Astrocyte of the spinal cord (primary cell): ENCODE results near the gene CD22.

ENCODE experiments used
- DNase-seq: peaks from one replicate; pipeline ENCODE4 v3.0.0; 2011; ENCODE audit warnings: low read depth, low spot score
- H3K4me3 ChIP-seq: 2 replicates; pipeline ENCODE4 v1.5.1; 2011; ENCODE audit warnings: low read depth, mild to moderate bottlenecking, low read length, moderate library complexity
- CTCF ChIP-seq: IDR thresholded peaks from 2 replicates; pipeline ENCODE4 v1.5.1; 2012; ENCODE audit warnings: low read depth, mild to moderate bottlenecking, low read length, inconsistent platforms
- in situ Hi-C: cut with HindIII; loops from 2 replicates; pipeline ENCODE4 v1.10.0; 2017; ENCODE audit warnings: low sequenced_read_pairs

Gene CD22

GRCh38 chr19:35313587-35313986, 15.4 kb upstream of the CD22 start:
- no peak for TF ChIP-seq CTCF
- DNase-seq, result no peak
- in situ Hi-C loops, result no loop called here
- H3K4me3 ChIP-seq, result no peak overlapping the region

DNA sequence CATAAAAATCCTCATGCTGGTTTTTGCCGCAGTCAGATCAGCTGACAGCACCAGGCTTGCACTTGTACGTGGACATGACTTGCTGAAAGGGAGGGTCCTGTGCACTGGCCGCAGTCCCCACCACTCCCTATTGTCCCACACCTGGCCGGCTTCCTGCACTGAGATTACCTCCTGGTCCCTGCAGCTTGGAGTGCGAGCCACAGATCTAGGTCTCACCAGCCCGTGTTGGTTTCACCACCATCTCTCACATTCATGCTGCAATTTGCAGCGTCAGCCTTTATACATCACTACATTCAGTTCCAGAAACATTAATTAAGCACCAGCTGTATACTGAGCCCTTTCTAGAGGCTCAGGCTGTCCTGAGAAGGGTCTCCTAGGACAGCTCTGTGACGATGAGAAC, 15.0 kb upstream of the CD22 start:
- no peak for DNase-seq
- no peak overlapping the region for H3K4me3 ChIP-seq
- in situ Hi-C loops, result no loop called here
- no peak for TF ChIP-seq CTCF

DNA sequence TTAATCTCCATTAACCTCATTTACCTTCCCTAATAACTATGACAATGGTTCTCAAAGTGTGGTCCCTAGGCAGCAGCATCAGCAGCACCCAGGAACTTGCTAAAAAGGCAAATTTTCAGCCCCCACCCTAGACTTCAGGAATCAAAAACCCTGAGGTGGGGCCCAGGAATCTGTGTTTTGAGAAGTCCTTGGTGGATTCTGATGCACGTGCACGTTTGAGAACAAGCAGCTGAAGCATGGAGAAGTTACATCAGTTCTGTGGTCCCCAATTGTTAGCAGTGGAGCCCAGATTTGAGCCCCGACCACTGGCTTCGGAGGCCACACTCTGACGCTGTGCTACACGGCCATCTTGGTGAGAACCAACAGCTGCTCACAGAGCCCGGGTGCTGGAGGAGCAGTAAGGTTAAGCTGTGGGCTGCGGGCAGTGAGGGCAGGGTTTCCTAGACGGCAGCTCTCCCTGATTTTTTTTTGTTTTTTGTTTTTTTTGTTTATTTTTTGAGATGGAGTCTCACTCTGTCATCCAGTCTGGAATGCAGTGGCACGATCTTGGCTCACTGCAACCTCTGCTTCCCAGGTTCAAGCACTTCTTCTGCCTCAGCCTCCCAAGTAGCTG, 14.0 kb upstream of the CD22 start:
- H3K4me3 ChIP-seq, result no peak overlapping the region
- TF ChIP-seq CTCF, result no peak
- in situ Hi-C loops, result no loop called here
- no peak for DNase-seq

GRCh38 chr19:35315883-35316282, 13.1 kb upstream of the CD22 start:
- DNase-seq, result no peak
- TF ChIP-seq CTCF, result no peak
- no peak overlapping the region for H3K4me3 ChIP-seq
- in situ Hi-C loops, result no loop called here

DNA sequence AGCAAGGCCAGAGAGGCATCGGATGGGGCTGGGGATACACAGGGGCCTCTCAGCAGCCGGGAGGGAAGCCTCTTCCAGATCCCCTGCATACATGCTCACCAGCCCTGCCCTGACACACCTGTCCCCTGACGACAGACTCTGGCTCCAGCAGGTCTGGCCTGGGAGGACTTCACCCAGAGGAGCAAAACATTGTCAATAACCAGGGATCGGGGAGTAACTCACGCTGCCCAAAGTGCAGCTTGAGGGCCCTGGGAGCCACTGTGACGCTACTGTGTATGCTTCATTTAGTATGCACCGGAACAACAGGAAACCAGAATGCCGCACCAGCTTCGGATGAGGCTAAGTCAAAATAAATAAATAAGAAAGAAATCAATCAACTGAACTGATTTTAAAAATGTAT, 12.4 kb upstream of the CD22 start:
- no peak overlapping the region for H3K4me3 ChIP-seq
- no peak for TF ChIP-seq CTCF
- DNase-seq, result no peak
- in situ Hi-C loops, result no loop called here

DNA sequence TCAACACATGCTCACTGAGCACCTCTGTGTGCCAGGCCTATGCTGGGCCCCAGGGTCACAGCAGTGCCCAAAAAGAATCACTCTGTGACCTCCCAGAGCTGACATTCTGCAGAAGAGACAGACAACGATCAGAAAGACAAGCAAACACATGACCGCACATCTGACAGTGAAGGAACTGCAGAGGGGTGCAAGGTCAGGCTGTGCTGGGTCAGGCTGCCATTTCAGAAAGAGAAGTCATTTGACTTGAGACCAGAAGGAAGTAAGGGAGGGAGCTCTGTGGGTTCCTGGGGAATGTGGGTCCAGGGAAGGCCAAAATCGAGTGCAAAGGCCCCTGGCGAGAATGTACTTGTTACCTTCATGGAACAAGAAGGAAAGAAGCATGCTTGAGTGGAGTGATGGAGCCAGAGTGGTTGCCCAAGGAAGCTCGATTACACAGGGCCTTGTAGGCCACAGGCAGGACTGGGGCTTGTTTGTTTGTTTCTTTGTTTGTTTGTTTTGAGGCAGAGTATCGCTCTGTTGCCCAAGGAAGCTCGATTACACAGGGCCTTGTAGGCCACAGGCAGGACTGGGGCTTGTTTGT, 11.4 kb upstream of the CD22 start:
- TF ChIP-seq CTCF, result no peak
- in situ Hi-C loops, result no loop called here
- no peak for DNase-seq
- no peak overlapping the region for H3K4me3 ChIP-seq
